ENCODE data around the gene ACP2. TPM values are rescaled to one million over a fixed set of nuclear protein-coding genes. Genes with fewer than 3 reads are reported as not detected.
A peak's percentile ranks its signal among the peaks of the same experiment; 100 is the strongest.

The ACP2 gene
- polyA plus RNA-seq, 1 of the 3 experiments (the other 2 are of a cell fraction): 17.5 TPM

GRCh38 chr11:47256374-47256773 lies 7.8 kb upstream of the ACP2 start:
- H3K36me3 ChIP-seq (replicated peaks in 1 of 2; ENCODE audit: control insufficient read depth in 1 of 2, insufficient read depth in 2 of 2, low read length in 1 of 2): no peaks in the 10 kb centered on the region
- H3K27ac ChIP-seq (ENCODE audit: low read depth in 2 of 2, low read length in 1 of 2): no peak overlapping the region
- no peaks in the 10 kb centered on the region for H3K9me2 ChIP-seq
- ChIA-PET POLR2A (no interaction called here), CTCF (interaction anchor here (1.0 to 5.8 kb wide), 3 partner anchors 8 to 78 kb away, joined by 4 to 78 read pairs (median 35); partner anchors contain the start of genes ACP2 and ARFGAP2)
- H4K20me1 ChIP-seq (ENCODE audit: insufficient read depth): no peaks in the 10 kb centered on the region
- no peaks in the 10 kb centered on the region for H3K27me3 ChIP-seq (ENCODE audit: insufficient read depth)
- H3K9me3 ChIP-seq: no peaks in the 10 kb centered on the region
- TF ChIP-seq TCF12 (IDR thresholded peaks at IDR 0.05): no peak
- TF ChIP-seq MXI1 (IDR thresholded peaks at IDR 0.05; ENCODE audit: low read depth, low read length): no peak
- TF ChIP-seq SIN3A (IDR thresholded peaks at IDR 0.05; ENCODE audit: borderline replicate concordance, low read depth, low read length): no peak
- peaks cover 18 to 23% of the 10 kb centered on the region in 2 experiments; a peak in 2 of 4 replicates for H3K4me1 ChIP-seq (ENCODE audit: control insufficient read depth in 1 of 2, insufficient read depth in 2 of 2, low read depth in 1 of 2, low read length in 1 of 2)
- no peaks in the 10 kb centered on the region for H3K79me2 ChIP-seq (ENCODE audit: insufficient read depth)
- no peak overlapping the region for H3K4me2 ChIP-seq
- DNase-seq: no peak
- no peaks in the 10 kb centered on the region for H3F3A ChIP-seq (replicated peaks; ENCODE audit: insufficient read depth)
- no peak overlapping the region for H3K4me3 ChIP-seq (ENCODE audit: low read depth in 2 of 2, low read length in 1 of 2)
- WGBS (ENCODE audit: low lambda C conversion rate): 94% methylated on average over 6 of the region's 6 CpGs
- no peak overlapping the region for H2AFZ ChIP-seq (ENCODE audit: low read depth)
- H3K9ac ChIP-seq: no peak overlapping the region

DNA sequence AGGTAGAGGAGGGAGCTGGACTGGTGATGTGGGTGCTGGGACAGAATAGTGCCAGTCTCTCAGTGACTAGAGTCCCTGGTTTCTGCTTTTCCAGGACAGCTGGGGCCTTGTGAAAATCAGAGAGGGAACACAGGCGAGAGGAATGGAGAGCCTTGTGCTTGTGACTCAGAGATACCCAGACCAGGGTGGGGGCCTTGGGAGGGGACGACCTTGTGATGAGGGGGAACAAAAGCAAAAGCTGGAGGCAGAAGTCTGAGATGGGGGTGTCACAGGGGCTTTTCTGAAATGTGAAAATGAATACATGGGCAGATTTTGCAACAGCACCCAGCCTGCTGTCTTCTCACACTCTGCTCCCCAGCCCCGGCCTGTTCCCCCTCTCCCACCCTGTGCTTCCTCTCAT lies 5.8 kb upstream of the ACP2 start:
- no peaks in the 10 kb centered on the region for H3K9me2 ChIP-seq
- DNase-seq: no peak
- peaks cover 18 to 25% of the 10 kb centered on the region in 2 experiments; a peak in 2 of 4 replicates for H3K4me1 ChIP-seq (ENCODE audit: control insufficient read depth in 1 of 2, insufficient read depth in 2 of 2, low read depth in 1 of 2, low read length in 1 of 2)
- TF ChIP-seq POLR2AphosphoS5 (IDR thresholded peaks at IDR 0.05; ENCODE audit: low read depth, low read length) (no peak), RXRA (IDR thresholded peaks at IDR 0.05; ENCODE audit: borderline replicate concordance, low read depth) (no peak), FOSL2 (IDR thresholded peaks at IDR 0.05; ENCODE audit: borderline replicate concordance, low read depth) (no peak), PBX3 (IDR thresholded peaks at IDR 0.05) (no peak), EP300 (IDR thresholded peaks at IDR 0.05; ENCODE audit: borderline replicate concordance in 1 of 2, low read depth in 1 of 2, low read length in 1 of 2) (no peak)
- TF ChIP-seq, protein P1, sequence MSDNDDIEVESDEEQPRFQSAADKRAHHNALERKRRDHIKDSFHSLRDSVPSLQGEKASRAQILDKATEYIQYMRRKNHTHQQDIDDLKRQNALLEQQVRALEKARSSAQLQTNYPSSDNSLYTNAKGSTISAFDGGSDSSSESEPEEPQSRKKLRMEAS (IDR thresholded peaks at IDR 0.05; ENCODE audit: low read depth): no peak
- H3K27me3 ChIP-seq (ENCODE audit: insufficient read depth): no peaks in the 10 kb centered on the region
- ChIA-PET CTCF (interaction anchor here (1.0 to 1.8 kb wide), 7 partner anchors 17 to 101 kb away, joined by 3 to 6 read pairs (median 3); partner anchors contain the start of gene ARFGAP2), POLR2A (interaction anchor here (1.6 kb wide), 1 partner anchor 67 kb away, joined by 6 read pairs; no protein-coding TSS in a partner anchor)
- peak overlapping the region in 1 of 2 experiments; percentile 34; a peak in 2 of 4 replicates for H3K27ac ChIP-seq (ENCODE audit: low read depth in 2 of 2, low read length in 1 of 2)
- H3K4me3 ChIP-seq (ENCODE audit: low read depth in 2 of 2, low read length in 1 of 2): no peak overlapping the region
- no peaks in the 10 kb centered on the region for H3K9me3 ChIP-seq
- no peaks in the 10 kb centered on the region for H3F3A ChIP-seq (replicated peaks; ENCODE audit: insufficient read depth)
- no peak overlapping the region; the same call in 1 of the 2 replicates for H3K9ac ChIP-seq
- H3K79me2 ChIP-seq (ENCODE audit: insufficient read depth): peaks cover 4% of the 10 kb centered on the region
- no peaks in the 10 kb centered on the region for H3K36me3 ChIP-seq (replicated peaks in 1 of 2; ENCODE audit: control insufficient read depth in 1 of 2, insufficient read depth in 2 of 2, low read length in 1 of 2)
- no peak overlapping the region; the same call in 1 of the 2 replicates for H2AFZ ChIP-seq (ENCODE audit: low read depth)
- H4K20me1 ChIP-seq (ENCODE audit: insufficient read depth): no peaks in the 10 kb centered on the region
- H3K4me2 ChIP-seq: 0 out of 2 replicates have a peak overlapping the region, but pooled peaks have one; percentile 24
- 81% methylated on average over 3 of the region's 3 CpGs for WGBS (ENCODE audit: low lambda C conversion rate)

GRCh38 chr11:47253660-47254059 lies 5.0 kb upstream of the ACP2 start:
- Histone ChIP-seq H3K4me2 (no peak overlapping the region), H3K9me2 (no peaks in the 10 kb centered on the region), H3K27ac (ENCODE audit: low read depth in 2 of 2, low read length in 1 of 2) (no peak overlapping the region), H3F3A (replicated peaks; ENCODE audit: insufficient read depth) (no peaks in the 10 kb centered on the region), H4K20me1 (ENCODE audit: insufficient read depth) (no peaks in the 10 kb centered on the region), H3K36me3 (replicated peaks in 1 of 2; ENCODE audit: control insufficient read depth in 1 of 2, insufficient read depth in 2 of 2, low read length in 1 of 2) (no peaks in the 10 kb centered on the region), H3K4me3 (ENCODE audit: low read depth in 2 of 2, low read length in 1 of 2) (no peak overlapping the region), H2AFZ (ENCODE audit: low read depth) (no peak overlapping the region), H3K4me1 (ENCODE audit: control insufficient read depth in 1 of 2, insufficient read depth in 2 of 2, low read depth in 1 of 2, low read length in 1 of 2) (peaks cover 18 to 27% of the 10 kb centered on the region in 2 experiments; a peak in 2 of 4 replicates), H3K79me2 (ENCODE audit: insufficient read depth) (peaks cover 7% of the 10 kb centered on the region), H3K9me3 (no peaks in the 10 kb centered on the region), H3K9ac (no peak overlapping the region), H3K27me3 (ENCODE audit: insufficient read depth) (no peaks in the 10 kb centered on the region)
- ChIA-PET POLR2A (interaction anchor here (1.6 kb wide), 1 partner anchor 66 kb away, joined by 6 read pairs; no protein-coding TSS in a partner anchor), CTCF (interaction anchor here (1.0 to 1.8 kb wide), 6 partner anchors 17 to 101 kb away, joined by 3 to 6 read pairs (median 3); no protein-coding TSS in a partner anchor)
- TF ChIP-seq RCOR1 (IDR thresholded peaks at IDR 0.05; ENCODE audit: low read length) (no peak), EP300 (IDR thresholded peaks at IDR 0.05; ENCODE audit: borderline replicate concordance in 1 of 2, low read depth in 1 of 2, low read length in 1 of 2) (no peak), RAD21 (IDR thresholded peaks at IDR 0.05; ENCODE audit: low read length) (no peak)
- WGBS (ENCODE audit: low lambda C conversion rate): 92% methylated on average over 1 of the region's 2 CpGs
- no peak for DNase-seq

Measured in SK-N-SH (cell line).